LHCN-M2 (cell line): Measurements from ENCODE around the gene KIF16B. TPM values are rescaled to one million over a fixed set of nuclear protein-coding genes. Genes with fewer than 3 reads are reported as not detected.
A peak's percentile ranks its signal among the peaks of the same experiment; 100 is the strongest.

Experiments
- DNase-seq: peaks from one replicate; pipeline ENCODE4 v3.0.0-alpha.2; 2012; ENCODE audit warnings: low read depth
- total RNA-seq: library from RNA; depleted of rRNA; stranded (reverse); fragments of >200 nt; gene quantifications from 2 replicates; pipeline ENCODE4 v1.2.3, GENCODE V29; 2014

Gene KIF16B
- total RNA-seq, 1 experiment from 2014 or later: 8.6 TPM

DNA sequence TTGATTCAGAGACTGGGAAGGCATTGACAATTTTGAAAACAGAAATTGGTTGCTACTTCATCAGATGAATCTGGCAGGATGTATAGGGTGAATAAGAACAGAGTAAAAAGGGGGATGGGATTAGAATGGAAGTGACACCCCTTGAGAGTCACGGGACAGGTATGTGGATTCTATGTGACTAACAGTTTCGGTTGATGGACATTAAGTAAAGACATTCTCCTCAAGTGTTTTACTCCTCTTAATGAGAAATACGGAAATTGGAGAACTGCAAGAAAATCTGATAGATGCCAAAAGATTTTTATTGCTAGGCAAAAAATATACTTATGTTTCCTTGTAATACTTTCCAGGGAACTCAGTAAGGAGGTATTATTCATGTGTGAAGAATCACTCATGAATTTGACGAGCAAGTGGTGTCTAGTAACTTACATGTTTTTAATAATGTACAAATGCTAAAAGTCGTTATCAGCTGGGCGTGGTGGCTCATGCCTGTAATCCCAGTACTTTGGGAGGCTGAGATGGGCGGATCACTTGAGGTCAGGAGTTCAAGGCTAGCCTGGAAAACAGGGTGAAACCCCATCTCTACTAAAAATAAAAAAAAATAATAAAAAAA is 135.8 kb downstream of the KIF16B start:
- DNase-seq: no peak

DNA sequence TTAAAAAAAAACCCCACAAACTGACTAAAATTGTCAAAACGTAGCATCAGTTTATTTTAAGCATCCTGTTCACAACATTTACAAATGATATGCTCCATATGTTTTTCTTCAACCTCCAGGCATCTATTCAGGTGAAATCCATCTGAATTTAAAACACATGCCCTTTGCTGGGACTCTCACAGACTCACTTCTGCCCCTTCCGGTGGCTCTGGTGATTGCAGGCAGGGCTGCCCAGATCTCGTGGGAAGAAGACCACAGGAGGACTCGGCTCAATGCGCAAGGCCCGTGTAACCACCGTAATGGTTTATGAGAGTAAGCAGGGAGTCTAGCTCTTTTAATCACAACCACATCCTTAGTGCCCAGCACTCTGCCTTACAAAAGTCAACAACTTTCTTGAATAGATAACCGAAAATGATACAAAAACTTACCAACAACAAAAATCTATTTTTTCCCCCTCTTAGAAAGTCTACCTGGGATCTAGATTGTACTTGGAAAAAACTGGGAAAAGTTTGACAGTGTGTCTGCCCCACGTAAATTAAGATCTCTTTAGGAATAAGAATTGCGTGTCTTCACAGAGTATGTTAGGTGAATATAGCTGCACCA is 139.1 kb downstream of the KIF16B start:
- DNase-seq: no peak

DNA sequence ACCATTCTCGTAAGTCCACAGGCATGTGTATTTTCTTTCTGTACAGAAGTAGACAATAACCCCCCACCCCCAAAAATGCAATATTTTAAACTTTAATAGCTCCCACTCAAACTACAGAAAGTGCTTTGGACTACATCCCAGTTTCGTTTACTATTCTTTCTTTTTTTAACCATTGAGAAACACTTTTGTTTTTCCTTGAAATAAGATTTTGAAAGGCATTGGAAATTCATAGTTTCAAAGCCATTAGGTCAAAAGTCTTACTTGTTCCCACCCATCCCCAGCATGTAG is 140.0 kb downstream of the KIF16B start:
- DNase-seq: no peak

DNA sequence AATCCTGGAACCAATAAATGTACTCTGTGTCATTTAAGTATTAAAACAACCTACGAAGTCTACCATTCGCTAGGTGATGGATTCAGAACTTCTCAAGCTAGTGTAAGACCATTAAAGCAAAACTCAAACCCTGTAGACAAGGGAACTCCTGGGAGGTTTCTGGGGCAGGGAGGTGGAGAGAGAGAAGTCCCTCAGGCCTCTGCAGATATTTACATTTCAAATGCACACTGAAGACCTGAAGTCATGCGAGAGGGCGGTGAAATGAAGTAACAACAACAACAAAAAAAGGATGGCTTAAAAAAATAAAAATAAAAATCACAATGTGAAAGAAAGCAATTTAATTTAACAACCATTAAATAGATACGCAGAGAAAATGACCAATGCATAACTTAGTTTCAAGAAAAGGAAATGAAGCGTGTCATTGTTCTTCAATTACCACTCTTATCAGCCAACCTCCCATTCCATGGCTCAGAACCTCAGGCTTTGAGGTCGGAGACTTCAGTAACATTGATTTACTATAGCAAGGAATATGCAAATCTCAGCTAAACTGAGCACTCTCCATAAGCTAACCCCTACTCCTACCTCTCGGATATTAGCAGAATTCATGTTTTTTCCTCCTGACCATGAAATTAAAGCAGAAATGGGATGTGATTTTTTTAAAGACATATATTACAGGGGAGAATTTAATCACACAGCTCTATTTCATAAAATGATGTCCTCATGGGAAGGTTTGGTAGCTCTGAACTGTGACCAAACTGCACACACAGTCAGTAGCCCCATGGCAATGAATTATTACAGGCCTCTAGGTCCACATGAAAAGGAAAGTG is 140.6 kb downstream of the KIF16B start:
- no peak for DNase-seq

DNA sequence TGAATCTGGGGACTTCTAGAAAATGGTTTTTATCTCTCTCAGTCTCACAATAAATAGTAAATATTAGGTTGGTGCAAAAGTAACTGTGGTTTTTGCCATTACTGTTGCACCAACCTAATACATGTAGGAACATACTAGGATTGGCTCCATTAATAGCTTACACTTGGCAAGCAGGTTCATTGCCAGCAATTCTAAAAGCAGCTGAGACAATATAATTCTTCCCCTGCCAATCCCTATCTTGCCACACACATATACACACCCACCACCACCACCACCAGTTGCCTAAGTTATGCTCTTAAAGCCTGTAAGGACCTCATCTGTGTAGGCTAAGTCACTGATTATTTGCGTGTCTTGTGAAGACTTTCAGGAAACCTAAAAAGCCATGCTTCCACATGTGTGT is 145.1 kb downstream of the KIF16B start:
- no peak for DNase-seq

DNA sequence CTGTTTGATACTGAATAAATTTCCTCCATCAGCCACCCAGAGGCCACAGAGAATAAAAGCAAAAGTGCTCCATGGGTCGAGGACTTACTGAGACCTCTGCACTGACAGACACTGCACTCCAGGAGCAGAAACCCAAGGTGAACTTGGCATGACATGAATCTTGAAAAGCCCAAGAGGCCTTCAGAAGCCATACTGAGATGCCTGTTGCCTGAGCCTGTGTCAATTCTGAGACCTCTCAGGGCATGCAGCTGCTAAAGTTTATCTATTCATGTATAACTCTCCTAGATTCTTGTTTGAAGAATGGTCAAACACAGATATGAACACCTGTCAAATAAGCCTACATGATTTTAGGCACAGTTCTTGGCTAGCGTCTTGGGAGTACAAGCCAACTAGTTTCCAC is 145.7 kb downstream of the KIF16B start:
- no peak for DNase-seq

DNA sequence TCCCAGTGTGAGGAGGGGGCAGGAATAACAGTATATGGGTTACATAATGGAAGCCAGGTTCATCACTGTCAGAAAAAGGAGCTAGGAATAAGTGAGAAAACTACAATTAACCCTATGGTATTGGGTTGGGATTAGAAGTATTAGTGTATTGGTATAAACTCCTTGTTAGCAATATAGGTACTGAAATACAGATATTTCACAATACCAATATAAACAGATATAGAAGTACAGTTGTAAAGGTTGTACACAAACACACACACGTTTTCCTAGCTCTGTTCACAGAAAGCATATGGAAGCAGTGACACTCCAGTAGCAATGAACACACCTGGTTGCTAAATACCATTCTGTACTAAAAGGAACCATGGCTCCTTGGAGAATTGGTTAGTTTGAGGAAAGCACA is 148.5 kb downstream of the KIF16B start:
- DNase-seq: no peak

DNA sequence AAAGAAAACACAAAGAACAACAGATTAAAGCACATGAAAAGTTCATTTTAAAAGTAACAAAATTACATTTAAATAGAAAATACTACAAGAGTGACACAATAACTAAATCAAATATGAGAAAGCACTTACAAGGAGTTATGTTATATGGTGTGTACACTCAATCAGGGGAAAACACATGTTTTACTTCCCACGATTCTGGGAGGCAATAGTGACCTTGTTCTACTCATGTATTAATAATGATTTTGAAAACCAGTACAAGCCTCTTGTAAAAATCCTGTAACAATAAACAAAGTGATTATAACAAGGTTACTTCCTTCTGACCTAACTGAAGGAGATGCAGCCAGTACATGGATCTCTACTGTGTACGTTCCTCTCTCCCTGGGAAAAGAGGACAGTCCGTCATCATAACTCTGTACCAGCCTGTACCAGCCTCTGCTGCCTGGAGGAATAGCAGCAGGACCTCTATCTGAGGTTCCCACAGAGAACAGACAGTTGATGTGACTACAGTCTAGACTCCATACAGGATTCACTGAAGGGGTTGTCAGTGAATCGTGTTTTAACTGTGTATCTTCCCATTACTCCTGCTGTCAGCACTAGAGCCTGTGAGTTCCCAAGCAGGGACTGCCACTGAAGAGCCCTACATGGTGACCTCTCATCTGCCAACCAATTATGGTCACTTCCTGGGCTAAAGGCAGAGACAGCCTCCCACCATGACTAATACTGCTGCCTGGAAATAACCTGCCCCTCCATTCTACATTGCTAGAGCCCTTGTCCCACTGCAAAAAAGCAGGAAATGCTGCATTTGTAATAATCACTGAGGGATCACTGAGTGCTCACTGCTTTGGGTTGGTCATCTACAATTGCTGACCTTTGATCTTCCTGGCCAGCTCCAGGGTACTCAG is 149.7 kb downstream of the KIF16B start:
- DNase-seq: no peak

DNA sequence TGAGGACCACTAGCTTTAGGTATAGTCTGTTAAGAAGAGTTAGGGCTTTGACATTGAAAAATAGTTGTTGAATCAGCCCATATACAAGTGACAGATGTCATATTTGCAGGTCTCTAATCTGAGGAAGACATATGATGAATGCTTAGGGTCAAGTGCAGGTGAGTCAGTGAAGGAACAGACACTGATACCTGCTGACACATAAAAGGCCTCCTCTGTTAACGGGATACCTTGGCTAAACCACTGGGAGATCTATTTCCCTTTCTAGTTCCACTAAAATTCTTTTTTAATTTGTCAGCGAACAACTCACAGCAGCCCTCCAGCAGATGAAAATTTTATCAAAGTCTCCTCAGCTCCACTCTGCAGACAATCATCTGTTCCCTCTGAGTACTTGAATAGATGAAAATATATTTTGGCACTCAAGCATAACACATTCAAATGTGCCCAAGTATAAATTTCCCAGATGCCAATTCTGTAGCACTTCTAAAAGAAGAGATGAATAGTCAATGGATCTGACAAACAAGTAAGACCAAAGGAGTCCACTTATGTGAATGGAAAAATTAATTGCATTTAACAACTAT is 154.0 kb downstream of the KIF16B start:
- peak; percentile 19 for DNase-seq

DNA sequence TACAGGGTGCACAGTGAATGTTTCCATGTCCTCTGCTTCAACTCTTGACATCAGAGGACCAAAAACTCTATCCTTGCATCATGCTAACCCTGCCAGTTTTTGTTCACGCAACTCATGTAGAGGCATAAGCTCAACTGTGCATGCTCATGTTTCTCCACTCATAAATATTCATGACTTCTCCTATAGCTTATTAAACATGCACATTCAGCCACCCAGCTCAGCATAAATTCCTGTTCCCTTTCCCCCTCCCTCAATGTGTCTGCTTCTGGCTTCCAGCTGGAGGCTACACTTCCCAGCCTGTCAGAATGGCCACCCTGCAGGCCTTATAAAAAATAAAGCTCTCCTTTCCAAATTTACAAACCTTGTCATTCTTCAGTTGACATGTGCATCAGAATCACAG is 154.6 kb downstream of the KIF16B start:
- no peak for DNase-seq

DNA sequence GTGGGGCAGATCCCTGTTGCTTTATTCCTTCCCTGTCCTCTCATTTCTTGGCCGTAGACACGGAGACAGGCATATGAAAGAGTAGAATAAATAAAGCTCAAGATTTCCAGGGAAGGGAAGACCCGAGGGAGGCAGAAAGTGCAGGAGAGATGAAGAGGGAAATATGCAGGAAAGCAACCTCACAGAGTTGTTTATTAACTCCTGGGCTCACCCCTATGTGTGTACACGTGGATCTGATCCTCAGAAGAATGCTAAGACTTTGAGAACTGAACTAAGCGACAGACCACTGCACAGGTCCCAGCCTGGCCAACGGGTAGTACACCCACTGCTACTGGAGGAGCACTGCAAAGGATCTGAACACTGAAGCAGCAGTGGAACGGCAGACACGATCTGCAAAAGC is 156.2 kb downstream of the KIF16B start:
- DNase-seq: no peak

DNA sequence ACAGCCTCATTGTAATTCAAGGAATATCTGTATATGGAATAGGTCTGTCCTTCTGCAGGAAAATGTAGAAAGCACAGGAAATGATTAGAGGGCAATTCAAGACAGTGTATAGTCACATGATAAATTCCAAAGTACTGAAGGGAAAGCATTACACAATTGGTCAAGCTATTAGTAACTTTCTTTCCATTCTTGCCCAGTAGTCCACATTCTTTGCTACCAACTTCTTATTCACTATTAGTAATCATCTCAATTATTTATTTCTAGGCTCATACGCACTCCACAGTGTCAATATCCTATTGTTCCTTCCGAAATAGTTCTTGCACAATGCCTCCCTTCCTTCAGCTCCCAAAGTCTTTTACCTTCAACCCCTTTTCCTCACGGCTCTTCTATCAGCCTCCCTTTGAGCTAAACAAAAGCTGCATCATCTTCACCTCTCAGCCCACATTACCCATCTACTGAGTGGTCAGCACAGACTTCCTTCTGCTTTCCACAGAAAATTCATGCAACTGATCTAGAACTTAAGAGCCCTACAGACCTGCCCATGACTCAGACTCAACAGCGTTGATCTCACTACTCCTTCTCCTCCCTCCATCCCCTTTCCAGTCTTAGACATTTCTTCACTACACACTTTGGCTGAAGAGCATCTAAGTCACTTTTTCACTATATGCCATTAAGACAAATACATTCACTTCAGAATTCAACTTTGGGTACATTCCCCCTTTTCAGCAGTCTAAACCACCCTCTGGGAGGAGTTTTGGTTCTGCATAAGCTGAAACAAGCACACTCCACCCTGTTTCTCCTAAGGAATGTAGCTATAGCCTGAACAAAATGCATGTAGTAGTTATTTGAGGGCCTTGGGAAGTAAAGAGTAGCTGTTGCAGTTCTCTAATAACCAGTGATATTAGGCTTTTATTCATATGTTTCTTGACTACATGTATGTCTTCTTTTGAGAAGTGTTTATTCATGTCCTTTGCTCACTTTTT is 157.9 kb downstream of the KIF16B start:
- DNase-seq: peak; percentile 11

DNA sequence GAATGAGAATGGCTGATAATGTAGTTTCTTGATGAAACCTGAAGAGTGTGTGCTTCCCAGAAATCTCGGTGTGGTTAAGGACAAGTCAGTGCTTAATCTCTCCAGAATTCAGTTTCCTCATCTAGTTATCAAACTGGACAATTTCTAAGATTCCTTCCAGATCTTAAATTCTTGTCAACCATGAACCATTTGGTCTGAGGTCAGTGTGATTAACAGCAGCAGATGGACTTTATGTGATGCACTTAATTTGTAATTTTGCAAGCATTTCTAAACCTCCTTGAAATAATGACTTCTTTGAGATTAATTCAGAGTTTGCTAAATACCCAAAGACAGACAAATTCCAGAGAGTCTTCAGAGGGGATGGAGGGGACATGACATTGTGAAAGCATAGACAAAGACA is 160.3 kb downstream of the KIF16B start:
- DNase-seq: peak; percentile 77

DNA sequence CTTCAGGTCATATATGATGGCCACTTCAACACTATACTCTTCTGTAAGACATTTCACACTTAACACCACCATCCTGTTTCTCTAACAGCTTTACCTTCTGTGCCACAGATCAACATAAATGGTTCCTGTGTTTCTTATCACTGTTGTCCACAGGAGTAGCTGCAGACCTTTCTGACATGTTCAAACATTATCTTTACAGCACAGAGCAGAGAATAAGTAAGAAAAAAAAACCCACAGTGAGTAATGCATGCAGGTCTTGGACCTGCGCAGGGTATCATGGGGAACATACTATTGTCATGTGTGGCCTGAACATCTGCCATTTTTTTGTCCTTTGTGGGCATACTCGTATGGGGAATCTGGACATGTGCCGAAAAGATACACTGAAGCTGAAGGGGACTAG is 161.9 kb downstream of the KIF16B start:
- no peak for DNase-seq

DNA sequence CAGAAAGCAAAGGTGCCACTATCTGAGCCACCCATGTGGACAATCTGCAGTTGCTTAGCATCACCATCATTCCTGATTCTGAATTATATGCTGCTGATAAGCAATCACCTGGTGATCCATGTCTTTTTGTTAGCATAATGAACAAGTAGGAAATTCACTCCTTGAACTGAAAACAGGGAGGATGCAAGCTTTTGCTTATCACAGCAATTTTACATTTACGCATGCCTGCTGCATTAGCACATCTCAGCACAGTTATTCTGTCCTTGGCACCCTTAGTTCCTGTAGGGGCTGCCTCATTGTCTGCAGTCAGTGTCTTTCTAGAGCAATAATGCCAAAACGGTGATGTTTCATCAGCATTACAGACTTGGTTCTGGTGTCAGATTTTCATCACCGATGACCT is 162.6 kb downstream of the KIF16B start:
- DNase-seq: no peak

DNA sequence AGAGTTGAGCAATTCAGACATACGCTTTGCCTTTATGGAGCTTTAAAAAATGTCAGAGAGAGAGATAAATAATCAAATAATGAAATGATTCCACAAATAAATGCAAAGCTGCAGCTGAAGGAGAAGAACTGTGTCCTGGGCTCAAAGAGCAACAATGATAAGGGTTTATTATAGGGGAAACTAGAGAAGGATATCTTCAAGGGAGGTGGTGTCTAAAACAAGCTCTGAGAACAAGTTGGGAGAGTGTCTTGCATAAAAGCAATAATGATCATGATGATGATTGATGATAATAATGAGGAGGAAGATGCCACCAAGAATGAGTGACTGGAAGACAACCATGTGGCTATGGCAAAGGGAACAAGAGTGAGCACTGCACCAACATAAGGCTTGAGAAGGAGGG is 164.3 kb downstream of the KIF16B start:
- no peak for DNase-seq

DNA sequence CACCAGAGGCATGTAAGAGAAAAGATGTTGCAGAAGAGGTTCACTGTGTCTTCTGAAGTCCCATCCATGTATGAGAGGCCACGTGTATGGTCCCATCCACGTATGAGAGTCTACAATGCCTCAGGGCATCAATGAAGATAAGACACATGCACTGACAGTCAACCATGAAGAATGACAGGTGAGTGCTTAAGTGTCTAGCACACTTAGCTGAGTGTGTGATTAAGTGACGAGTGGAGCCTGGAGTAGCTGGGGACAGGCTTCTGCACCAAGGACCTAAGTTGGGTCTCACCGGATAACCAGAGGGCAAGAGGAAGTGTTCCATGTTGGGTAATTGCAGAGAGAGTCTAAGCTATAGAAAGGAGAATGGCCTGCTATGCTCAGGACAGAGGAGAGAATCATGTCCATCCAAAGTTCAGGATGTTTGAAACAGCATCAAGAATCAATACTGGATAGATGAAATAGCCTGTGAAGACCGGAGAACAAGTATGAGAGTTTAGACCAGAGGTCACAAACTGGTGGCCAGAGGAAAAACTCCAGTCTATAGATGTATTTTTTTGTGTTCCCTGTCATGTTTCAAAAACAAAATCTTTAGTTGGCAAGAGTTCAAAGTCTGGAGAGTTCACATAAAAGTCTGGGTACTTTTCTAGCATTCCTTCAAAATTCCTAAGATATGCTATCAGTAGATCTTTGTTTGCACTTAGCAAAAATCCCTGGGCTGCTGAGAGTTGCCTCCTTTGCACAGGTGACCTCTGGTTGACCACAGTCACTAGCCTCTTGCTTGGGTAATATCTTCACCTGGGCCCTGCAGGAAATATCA is 165.8 kb downstream of the KIF16B start:
- DNase-seq: no peak

DNA sequence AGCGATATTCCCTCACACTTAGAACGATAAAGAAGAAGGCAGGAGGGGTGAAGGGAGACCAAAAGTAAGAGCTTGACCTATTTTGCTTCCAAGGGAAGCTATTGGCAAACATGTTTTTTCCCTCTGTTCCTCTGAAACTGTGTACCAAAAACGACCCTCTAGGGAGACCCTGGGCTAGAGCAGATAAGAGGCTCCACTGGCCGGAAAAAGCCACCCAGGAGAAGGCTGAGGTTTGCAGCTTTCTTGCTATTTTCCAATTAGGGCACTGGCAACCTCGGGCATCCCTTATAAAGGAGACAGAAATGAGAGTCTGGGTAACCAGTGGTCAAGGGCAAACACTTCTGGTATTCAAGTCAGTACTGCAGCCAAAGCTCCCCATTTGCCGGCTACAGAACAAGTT is 168.0 kb downstream of the KIF16B start:
- DNase-seq: no peak

DNA sequence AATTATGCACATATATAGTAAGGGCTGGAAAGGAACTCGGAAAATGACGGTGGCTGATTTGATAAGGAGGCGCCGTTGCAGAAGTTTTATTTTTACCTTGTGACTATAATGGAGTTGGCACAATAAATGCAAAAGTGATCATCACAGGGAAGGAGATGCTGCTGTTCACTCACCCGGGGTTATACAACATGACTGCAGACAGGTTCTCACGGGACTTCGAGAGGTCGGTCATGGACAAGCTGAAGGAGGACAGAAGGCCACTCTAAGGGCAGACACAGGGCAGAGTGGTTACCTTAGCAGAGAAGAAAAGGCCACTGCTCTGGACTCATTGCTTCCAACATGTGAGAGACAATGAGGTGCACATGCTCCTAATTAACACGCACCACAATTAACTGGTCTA is 168.6 kb downstream of the KIF16B start:
- DNase-seq: no peak

DNA sequence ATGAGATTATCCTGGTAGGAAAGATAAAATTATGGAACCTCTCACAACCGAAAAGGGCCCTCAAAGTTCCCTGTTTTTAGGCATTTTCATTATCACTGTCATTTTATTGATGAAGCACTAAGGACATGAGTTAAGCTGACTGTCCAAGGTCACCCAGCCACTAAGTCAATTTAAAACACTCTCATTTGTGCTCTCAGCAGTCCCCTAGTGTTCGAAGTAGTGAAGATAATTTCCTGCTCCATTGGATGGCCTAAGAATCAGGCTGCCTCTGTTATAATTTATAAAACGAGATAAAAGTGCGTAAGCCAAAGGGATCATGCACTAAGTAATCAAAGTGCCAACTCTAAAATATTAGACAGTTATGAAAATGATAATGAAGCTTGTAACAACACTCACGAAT is 169.1 kb downstream of the KIF16B start:
- no peak for DNase-seq
